SK-N-SH (cell line): ENCODE data around the gene OR6A2.

Experiments
- CTCF ChIP-seq: fragments of 200-600 bp; sonication (generic); IDR thresholded peaks from 2 replicates; pipeline ENCODE4 v1.6.1; 2017; ENCODE audit warnings: antibody characterized with exemption, mild to moderate bottlenecking, moderate library complexity
- EP300 ChIP-seq, 2 experiments: IDR thresholded peaks; 2 replicates each; pipeline versions ENCODE4 v1.4.0 to v1.6.1; 2012; ENCODE audit warnings: borderline replicate concordance in 1 of 2, low read depth in 1 of 2, low read length in 1 of 2
- EZH2phosphoT487 ChIP-seq: fragments of 200-600 bp; sonication (generic); IDR thresholded peaks from 2 replicates; pipeline ENCODE4 v1.6.1; 2017; ENCODE audit warnings: low read depth, mixed run types, mild to moderate bottlenecking, antibody characterized with exemption, moderate library complexity, borderline replicate concordance
- GATA2 ChIP-seq: sonication (generic); formaldehyde crosslinking; IDR thresholded peaks from 2 replicates; pipeline ENCODE4 v1.5.0; 2020; ENCODE audit warnings: mild to moderate bottlenecking, missing genetic modification reagents
- MAX ChIP-seq: IDR thresholded peaks from 2 replicates; pipeline ENCODE4 v1.4.0; 2012; ENCODE audit warnings: low read depth
- PBX3 ChIP-seq: IDR thresholded peaks from 2 replicates; pipeline ENCODE4; 2012
- POLR2AphosphoS5 ChIP-seq: IDR thresholded peaks from 2 replicates; pipeline ENCODE4 v1.6.1; 2012; ENCODE audit warnings: low read depth, low read length
- RAD21 ChIP-seq: IDR thresholded peaks from 2 replicates; pipeline ENCODE4 v1.6.1; 2012; ENCODE audit warnings: mild to moderate bottlenecking, low read length
- SIN3A ChIP-seq: IDR thresholded peaks from 2 replicates; pipeline ENCODE4 v1.6.1; 2012; ENCODE audit warnings: low read depth, mild to moderate bottlenecking, low read length, moderate library complexity, borderline replicate concordance
- USF1 ChIP-seq: IDR thresholded peaks from 2 replicates; pipeline ENCODE4 v1.4.0; 2012; ENCODE audit warnings: low read depth, borderline replicate concordance
- YY1 ChIP-seq: IDR thresholded peaks from 2 replicates; pipeline ENCODE4 v1.4.0; 2012; ENCODE audit warnings: low read depth, mild to moderate bottlenecking

GRCh38 chr11:6843670-6844069, 44.2 kb upstream of the OR6A2 start:
- TF ChIP-seq EP300 (IDR thresholded peaks at IDR 0.05; ENCODE audit: borderline replicate concordance in 1 of 2, low read depth in 1 of 2, low read length in 1 of 2) = no peak
- no peak for TF ChIP-seq CTCF
- TF ChIP-seq PBX3 = no peak
- TF ChIP-seq GATA2 (CRISPR knock-in tag) = no peak
- no peak for TF ChIP-seq YY1
- TF ChIP-seq MAX = no peak
- TF ChIP-seq USF1 = no peak
- no peak for TF ChIP-seq RAD21
- no peak for TF ChIP-seq POLR2AphosphoS5
- no peak for TF ChIP-seq EZH2phosphoT487
- TF ChIP-seq SIN3A = no peak
